Hematopoietic multipotent progenitor cell treated with erythropoietin and hydrocortisone succinate and interleukin-3 and kit ligand, for 6 days (in vitro differentiated cells): Measurements from ENCODE around the gene DTX3.
"Not testable (repeated sequence)": the region's sequence is repeated elsewhere in the genome, so short reads cannot be mapped to it uniquely, and the experiment has no call there.

ENCODE experiments used
- DNase-seq: peaks from one replicate; pipeline ENCODE4 v3.0.0-alpha.2; 2015

DTX3 gene

GRCh38 chr12:57632958-57633840, 28.6 kb downstream of the DTX3 start, which contains the start of gene B4GALNT1:
Gene B4GALNT1, minus strand, starts transcription at chr12:57633201. Its CDS starts 1,069 bp downstream, at chr12:57632132.
- DNase-seq: peak; percentile 70

GRCh38 chr12:57636731-57637130, 32.1 kb downstream of the DTX3 start:
- DNase-seq: not testable (repeated sequence)

- DNase-seq: no peak
Measured at GRCh38 chr12:57637364-57637763, 32.7 kb downstream of the DTX3 start.

- DNase-seq: no peak
Measured at GRCh38 chr12:57638096-57638495, 33.5 kb downstream of the DTX3 start.

GRCh38 chr12:57640175-57641042, 35.8 kb downstream of the DTX3 start:
- no peak for DNase-seq

- no peak for DNase-seq
Measured at GRCh38 chr12:57641699-57642442, 37.2 kb downstream of the DTX3 start.

- DNase-seq: not testable (repeated sequence)
Measured at GRCh38 chr12:57645990-57646658, 41.5 kb downstream of the DTX3 start.

- DNase-seq: not testable (repeated sequence)
Measured at GRCh38 chr12:57646659-57647049, 42.0 kb downstream of the DTX3 start.

- no peak for DNase-seq
Measured at GRCh38 chr12:57654042-57654441, 49.4 kb downstream of the DTX3 start.

- no peak for DNase-seq
Measured at GRCh38 chr12:57655541-57656240, 51.1 kb downstream of the DTX3 start.

- not testable (repeated sequence) for DNase-seq
Measured at GRCh38 chr12:57656408-57656807, 51.8 kb downstream of the DTX3 start.

- no peak for DNase-seq
Measured at GRCh38 chr12:57657744-57658143, 53.1 kb downstream of the DTX3 start.

- DNase-seq: no peak
Measured at GRCh38 chr12:57658890-57659289, 54.3 kb downstream of the DTX3 start.
